GM12878 (cell line): Measurements from ENCODE around the gene NKD2. TPM values are rescaled to one million over a fixed set of nuclear protein-coding genes. Genes with fewer than 3 reads are reported as not detected.

Experiments used
- IRF4 ChIP-seq: IDR thresholded peaks from 2 replicates; pipeline ENCODE4 v1.6.1; 2011; ENCODE audit warnings: low read depth, low read length
- MTA3 ChIP-seq: IDR thresholded peaks from 2 replicates; pipeline ENCODE4 v1.6.1; 2012; ENCODE audit warnings: low read length, inconsistent platforms, borderline replicate concordance
- NFIC ChIP-seq: IDR thresholded peaks from 2 replicates; pipeline ENCODE4 v1.6.1; 2012; ENCODE audit warnings: low read depth, mild to moderate bottlenecking, inconsistent platforms, low read length, moderate library complexity
- NKRF ChIP-seq: fragments of 450-650 bp; conservative IDR thresholded peaks from 2 replicates; pipeline ENCODE4 v1.6.1; 2017; ENCODE audit warnings: mild to moderate bottlenecking, moderate library complexity
- SP1 ChIP-seq: IDR thresholded peaks from one replicate; pipeline ENCODE4 v1.6.1; 2011; ENCODE audit warnings: low read depth, low read length
- TAF1 ChIP-seq: IDR thresholded peaks from 2 replicates; pipeline ENCODE4 v1.6.1; 2011; ENCODE audit warnings: mild to moderate bottlenecking, low read depth, low read length, borderline replicate concordance
- ZBED1 ChIP-seq: IDR thresholded peaks from 2 replicates; pipeline ENCODE4 v1.6.1; 2016; ENCODE audit warnings: borderline replicate concordance
- ZBTB11 ChIP-seq: fragments of 450-650 bp; formaldehyde crosslinking; IDR thresholded peaks from 2 replicates; pipeline ENCODE4 v1.5.0; 2022; ENCODE audit warnings: mild to moderate bottlenecking, missing genetic modification characterization
- ZNF24 ChIP-seq: fragments of 450-650 bp; IDR thresholded peaks from 2 replicates; pipeline ENCODE4 v1.6.1; 2017; ENCODE audit warnings: antibody characterized with exemption, mild to moderate bottlenecking
- polyA plus RNA-seq, 11 experiments: library from polyadenylated mRNA; depleted of rRNA in 4 of 11; unstranded in 6 of 11; stranded (reverse) in 5 of 11; fragments of >200 nt; fragmentation: Nextera tagmentation in 4 of 11; fragmentation: Illumina TruSeq in 1 of 11; extraction: Ambion mirVana in 4 of 11; extraction: Trizol in 1 of 11; gene quantifications; 1 replicate in 1 of 11; 2 replicates in 10 of 11; pipeline versions ENCODE4 v1.2.1 to v1.2.3, GENCODE V29; 2011 to 2016; ENCODE audit warnings: inconsistent platforms in 2 of 11, missing spikeins in 2 of 11, low read depth in 1 of 11
- total RNA-seq, 4 experiments: library from RNA; depleted of rRNA in 3 of 4; stranded (reverse); fragments of >200 nt in 3 of 4; fragmentation: Illumina TruSeq in 1 of 4; extraction: Trizol in 1 of 4; gene quantifications; 2 replicates each; pipeline versions ENCODE4 v1.2.1 to v1.2.3, GENCODE V29; 2013 to 2021

NKD2 gene
- total and polyA plus RNA-seq, 10 of the 15 experiments (the other 5 are each of a cell fraction or from before 2014, with no cell fraction given), result 0.20 to 0.83 (median 0.26) TPM; not detected in 7

GRCh38 chr5:976849-977751, 31.5 kb upstream of the NKD2 start (continued):
- TF ChIP-seq ZBTB11, result no peak
- TF ChIP-seq ZBED1, result no peak
- TF ChIP-seq ZNF24, result no peak
- no peak for TF ChIP-seq TAF1
- no peak for TF ChIP-seq IRF4
- TF ChIP-seq NFIC, result no peak
- no peak for TF ChIP-seq SP1
- TF ChIP-seq MTA3, result no peak
- TF ChIP-seq NKRF, result no peak
